Vagina (tissue), 2 donors: ENCODE results near the gene ABCC1.

ENCODE experiments used
- CTCF ChIP-seq, 3 experiments: fragments of 450-650 bp in 2 of 3; fragments of 200-600 bp in 1 of 3; sonication (generic) in 1 of 3; IDR thresholded peaks; one replicate each; pipeline ENCODE4 v1.5.1; 2017 to 2019; ENCODE audit warnings: antibody characterized with exemption in 3 of 3, mild to moderate bottlenecking in 2 of 3, moderate library complexity in 2 of 3
- POLR2AphosphoS5 ChIP-seq, 2 donors: sonication (generic); formaldehyde crosslinking; IDR thresholded peaks; one replicate each; pipeline ENCODE4 v1.9.0; 2017; ENCODE audit warnings: antibody characterized with exemption in 2 of 2, mild to moderate bottlenecking in 2 of 2, low read depth in 1 of 2; ENCODE audit not compliant: insufficient read depth in 1 of 2

- no peak for TF ChIP-seq POLR2AphosphoS5 (IDR thresholded peaks at IDR 0.05; ENCODE audit: insufficient read depth in 1 of 2, low read depth in 1 of 2)
- no peak for TF ChIP-seq CTCF (IDR thresholded peaks at IDR 0.05)
These were observed 127.0 kb downstream of the ABCC1 start for GRCh38 chr16:16076423-16076813.
